H1 (cell line): Measurements from ENCODE around the gene TBC1D13. TPM values are rescaled to one million over a fixed set of nuclear protein-coding genes. Genes with fewer than 3 reads are reported as not detected.
"Not testable (repeated sequence)": the region's sequence is repeated elsewhere in the genome, so short reads cannot be mapped to it uniquely, and the experiment has no call there.

Source experiments
- CTCF ChIA-PET: fragments of 300-600 bp; sonication (Branson Sonifier 250); formaldehyde crosslinking; loops from one replicate; lab custom pipeline; 2021; ENCODE audit not compliant: partially characterized antibody; lab: Charles Lee
- POLR2A ChIA-PET: fragments of 300-600 bp; sonication (Branson Sonifier 250); formaldehyde crosslinking; loops from one replicate; lab custom pipeline; 2021; ENCODE audit warnings: inconsistent platforms; ENCODE audit not compliant: partially characterized antibody; lab: Charles Lee
- DNase-seq, 2 experiments: peaks; one replicate each; pipeline versions ENCODE4 v3.0.0 to v3.0.0-alpha.2; 2010 to 2022; ENCODE audit warnings: low spot score in 2 of 2, low read depth in 1 of 2, mixed read lengths in 1 of 2
- FAIRE-seq: peaks from 2 replicates; lab custom pipeline; 2011; peaks lifted over from hg19 to GRCh38; lab: Jason Lieb, UNC
- H2AFZ ChIP-seq: 2 replicates; pipeline ENCODE4 v1.8.1; 2012; ENCODE audit warnings: low read length, inconsistent platforms
- H2AK5ac ChIP-seq: 2 replicates; pipeline ENCODE4 v1.6.1; 2013; ENCODE audit warnings: low read depth, low read length
- H2BK120ac ChIP-seq: replicated peaks from 2 replicates; pipeline ENCODE3; 2013; ENCODE audit warnings: low read depth, low read length, inconsistent platforms
- H2BK12ac ChIP-seq: 2 replicates; pipeline ENCODE4 v1.6.1; 2013; ENCODE audit warnings: low read depth, low read length
- H2BK15ac ChIP-seq: 2 replicates; pipeline ENCODE4 v1.6.1; 2013; ENCODE audit warnings: low read length
- H2BK20ac ChIP-seq: 2 replicates; pipeline ENCODE4 v1.6.1; 2013; ENCODE audit warnings: low read length
- H2BK5ac ChIP-seq: 2 replicates; pipeline ENCODE4 v1.6.1; 2013; ENCODE audit warnings: low read depth, low read length
- H3K14ac ChIP-seq: 2 replicates; pipeline ENCODE4 v1.6.1; 2013; ENCODE audit warnings: inconsistent platforms; ENCODE audit not compliant: insufficient read length
- H3K18ac ChIP-seq: 2 replicates; pipeline ENCODE4 v1.6.1; 2013; ENCODE audit warnings: low read length; ENCODE audit errors: extremely low read depth
- H3K23ac ChIP-seq: 2 replicates; pipeline ENCODE4 v1.6.1; 2013; ENCODE audit warnings: inconsistent platforms; ENCODE audit not compliant: insufficient read length
- H3K23me2 ChIP-seq: 2 replicates; pipeline ENCODE4 v1.6.1; 2013; ENCODE audit warnings: low read depth, low read length
- H3K27ac ChIP-seq: 2 replicates; pipeline ENCODE4 v1.6.1; 2011; ENCODE audit warnings: low read depth, low read length, inconsistent platforms
- H3K27me3 ChIP-seq, 4 experiments: replicated peaks in 1 of 4; 1 replicate in 1 of 4; 2 replicates in 3 of 4; pipeline versions ENCODE4 v1.6.1 to v1.8.1; 2011 to 2013; ENCODE audit warnings: low read length in 3 of 4, mild to moderate bottlenecking in 3 of 4, inconsistent platforms in 2 of 4, mixed read lengths in 2 of 4, moderate library complexity in 1 of 4; ENCODE audit not compliant: control insufficient read depth in 3 of 4, insufficient read depth in 3 of 4; ENCODE audit errors: extremely low read depth in 1 of 4
- H3K36me3 ChIP-seq, 4 experiments: 2 replicates each; pipeline versions ENCODE4 v1.6.1 to v1.8.1; 2011 to 2013; ENCODE audit warnings: mild to moderate bottlenecking in 4 of 4, low read length in 3 of 4, moderate library complexity in 2 of 4, control low read depth in 1 of 4, inconsistent platforms in 1 of 4; ENCODE audit not compliant: insufficient read depth in 4 of 4, control insufficient read depth in 2 of 4
- H3K4ac ChIP-seq: replicated peaks from 2 replicates; pipeline ENCODE3; 2013; ENCODE audit warnings: low read length, low read depth, mixed read lengths, inconsistent platforms; ENCODE audit not compliant: insufficient read length
- H3K4me1 ChIP-seq, 4 experiments: replicated peaks in 1 of 4; 1 replicate in 1 of 4; 2 replicates in 3 of 4; pipeline versions ENCODE4 v1.6.1 to v1.8.1; 2011 to 2013; ENCODE audit warnings: low read length in 3 of 4, inconsistent platforms in 2 of 4, mixed read lengths in 1 of 4; ENCODE audit not compliant: insufficient read depth in 4 of 4, control insufficient read depth in 3 of 4
- H3K4me2 ChIP-seq, 2 experiments: 2 replicates each; pipeline versions ENCODE4 v1.6.1 to v1.8.1; 2011 to 2013; ENCODE audit warnings: low read depth in 2 of 2, low read length in 2 of 2, control low read depth in 1 of 2, inconsistent platforms in 1 of 2, mild to moderate bottlenecking in 1 of 2; ENCODE audit not compliant: insufficient read depth in 1 of 2
- H3K4me3 ChIP-seq, 4 experiments: fragments of 200-600, 300-600 bp in 1 of 4; sonication (generic), shearing (Covaris generic), sonication (Bioruptor Twin) in 1 of 4; 2 replicates each; pipeline versions ENCODE4 v1.5.1 to v1.8.1; 2011 to 2016; ENCODE audit warnings: low read length in 4 of 4, low read depth in 3 of 4, control low read depth in 2 of 4, inconsistent platforms in 2 of 4, mild to moderate bottlenecking in 2 of 4, mixed read lengths in 1 of 4, moderate library complexity in 1 of 4; ENCODE audit not compliant: insufficient read depth in 2 of 4; ENCODE audit errors: extremely low read depth in 1 of 4
- H3K56ac ChIP-seq: replicated peaks from 2 replicates; pipeline ENCODE3; 2013; ENCODE audit warnings: low read depth, mild to moderate bottlenecking, mixed read lengths, low read length, inconsistent platforms; ENCODE audit not compliant: insufficient read length
- H3K79me1 ChIP-seq: 2 replicates; pipeline ENCODE4 v1.6.1; 2013; ENCODE audit warnings: low read depth, low read length, control low read depth
- H3K79me2 ChIP-seq, 2 experiments: 2 replicates each; pipeline versions ENCODE4 v1.6.1 to v1.8.1; 2012 to 2013; ENCODE audit warnings: low read length in 2 of 2, mild to moderate bottlenecking in 2 of 2, inconsistent platforms in 1 of 2; ENCODE audit not compliant: insufficient read depth in 2 of 2, control insufficient read depth in 1 of 2
- H3K9ac ChIP-seq, 4 experiments: replicated peaks in 1 of 4; 1 replicate in 1 of 4; 2 replicates in 3 of 4; pipeline versions ENCODE4 v1.6.1 to v1.8.1; 2011 to 2013; ENCODE audit warnings: low read depth in 3 of 4, low read length in 3 of 4, control low read depth in 2 of 4, mild to moderate bottlenecking in 2 of 4, moderate library complexity in 2 of 4, inconsistent platforms in 1 of 4; ENCODE audit errors: extremely low read depth in 1 of 4
- H3K9me3 ChIP-seq, 2 experiments: 2 replicates each; pipeline versions ENCODE4 v1.6.1 to v1.8.1; 2012 to 2013; ENCODE audit warnings: mild to moderate bottlenecking in 2 of 2, moderate library complexity in 2 of 2, control low read depth in 1 of 2, inconsistent platforms in 1 of 2, low read depth in 1 of 2, low read length in 1 of 2, mixed read lengths in 1 of 2; ENCODE audit not compliant: insufficient read depth in 2 of 2
- H4K20me1 ChIP-seq, 2 experiments: replicated peaks in 1 of 2; 2 replicates each; pipeline versions ENCODE3 to v1.8.1; 2011 to 2013; ENCODE audit warnings: inconsistent platforms in 2 of 2, low read length in 2 of 2, mild to moderate bottlenecking in 1 of 2; ENCODE audit not compliant: insufficient read depth in 2 of 2, control insufficient read depth in 1 of 2
- H4K5ac ChIP-seq: 2 replicates; pipeline ENCODE4 v1.6.1; 2013; ENCODE audit warnings: low read length, low read depth, mixed read lengths, inconsistent platforms; ENCODE audit not compliant: insufficient read length
- H4K8ac ChIP-seq: 2 replicates; pipeline ENCODE4 v1.8.0; 2013; ENCODE audit warnings: mild to moderate bottlenecking, moderate library complexity, low read length, inconsistent platforms; ENCODE audit not compliant: insufficient read depth; ENCODE audit errors: extremely low read depth
- H4K91ac ChIP-seq: replicated peaks from 2 replicates; pipeline ENCODE3; 2013; ENCODE audit warnings: low read length, mixed read lengths, inconsistent platforms; ENCODE audit not compliant: insufficient read length
- WGBS, 2 experiments: shearing (Covaris generic) in 1 of 2; methylation state at CpG; one replicate each; pipeline versions ENCODE4 v1.1.6 to v1.1.7; 2013 to 2015; ENCODE audit warnings: low lambda C conversion rate in 2 of 2, mixed read lengths in 2 of 2, inconsistent platforms in 1 of 2, low coverage in 1 of 2, missing lambda C conversion rate in 1 of 2; ENCODE audit not compliant: insufficient replicate concordance in 2 of 2, insufficient coverage in 1 of 2, insufficient read length in 1 of 2; ENCODE audit errors: extremely low coverage in 1 of 2, missing lambda C conversion rate in 1 of 2; 5-methylcytosine and 5-hydroxymethylcytosine counted together
- polyA plus RNA-seq, 7 experiments: library from polyadenylated mRNA; depleted of rRNA in 3 of 7; stranded (reverse) in 5 of 7; unstranded in 2 of 7; fragments of >200 nt in 5 of 7; fragments of 200-250 nt in 2 of 7; gene quantifications; 1 replicate in 5 of 7; 2 replicates in 1 of 7; 4 replicates in 1 of 7; pipeline versions ENCODE4 v1.2.1 to v1.2.3, GENCODE V29; 2011 to 2013; ENCODE audit warnings: missing spikeins in 2 of 7, mixed read lengths in 2 of 7
- total RNA-seq: library from RNA; stranded (reverse); fragmentation: NEBNext Ultra II Directional; extraction: Animal tissue kit (Norgen Biotek cat#: 25700); gene quantifications from 2 replicates; pipeline ENCODE4 v1.2.1, GENCODE V29; 2021

Gene TBC1D13
- total and polyA plus RNA-seq, 2 of the 8 experiments (the other 6 are each of a cell fraction or from before 2014, with no cell fraction given) = 21.3 to 24.7 TPM

- H3K27me3 ChIP-seq, POLR2A ChIA-PET, H3K9ac ChIP-seq, H3K23ac ChIP-seq, H2BK20ac ChIP-seq, H3K9me3 ChIP-seq, H3K27ac ChIP-seq, H3K18ac ChIP-seq, FAIRE-seq, H3K4ac ChIP-seq, H2AFZ ChIP-seq, H3K4me2 ChIP-seq, H2BK120ac ChIP-seq, H3K36me3 ChIP-seq, H3K4me1 ChIP-seq, H3K23me2 ChIP-seq, H3K14ac ChIP-seq, H2BK12ac ChIP-seq, H3K79me1 ChIP-seq, H4K8ac ChIP-seq, H3K79me2 ChIP-seq, H4K20me1 ChIP-seq, H4K5ac ChIP-seq, CTCF ChIA-PET, H2BK5ac ChIP-seq, H3K4me3 ChIP-seq, DNase-seq, H2BK15ac ChIP-seq, H3K56ac ChIP-seq, H2AK5ac ChIP-seq, H4K91ac ChIP-seq: not testable (repeated sequence)
- 79% methylated on average over 12 of the region's 27 CpGs; no CpG with 5 or more reads in 1 of the 2 experiments for WGBS, 2 experiments
Observed at GRCh38 chr9:128780093-128780492, 7.0 kb upstream of the TBC1D13 start.
